SH-SY5Y (cell line): ENCODE data around the gene MTREX.

Experiments
- GATA2 ChIP-seq: IDR thresholded peaks from 2 replicates; pipeline ENCODE4 v1.6.1; 2011; ENCODE audit warnings: mild to moderate bottlenecking, low read depth, low read length
- GATA3 ChIP-seq: IDR thresholded peaks from 2 replicates; pipeline ENCODE4 v1.6.1; 2011; ENCODE audit warnings: low read depth, mild to moderate bottlenecking, low read length, moderate library complexity

DNA sequence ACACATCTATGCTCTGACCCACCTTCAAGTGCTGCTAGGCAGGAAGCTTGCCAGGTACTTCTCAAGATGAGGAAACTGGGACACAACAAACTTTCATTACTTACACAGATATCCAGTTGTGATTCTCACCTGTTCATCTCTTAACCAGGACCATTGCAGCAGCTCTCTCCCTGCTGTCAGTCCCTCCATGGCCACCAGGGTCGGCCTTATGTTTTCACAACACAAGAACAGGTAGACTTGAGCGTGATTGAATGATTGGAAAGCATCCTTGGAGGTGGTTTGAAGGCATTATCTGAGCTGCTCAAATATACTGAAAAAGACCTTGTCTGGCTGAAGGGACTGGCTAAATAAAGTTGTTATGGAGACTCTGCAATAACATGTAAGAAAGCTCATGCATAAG is 94.4 kb downstream of the MTREX start:
- TF ChIP-seq GATA2 (no peak), GATA3 (no peak)
